Stimulated activated CD8-positive, alpha-beta memory T cell treated with anti-CD3 and anti-CD28 coated beads, Interleukin-7, amount 100 ng/mL, for 48 hours (primary cell): ENCODE results near the gene CDC42EP1.

Experiments
- DNase-seq, 2 donors: peaks; one replicate each; pipeline ENCODE4 v3.0.0-alpha.2; 2020; ENCODE audit warnings: low read depth in 1 of 2; ENCODE audit errors: extremely low read depth in 1 of 2

The CDC42EP1 gene

GRCh38 chr22:37559521-37559900, 769 bp upstream of the CDC42EP1 start:
- DNase-seq, result no peak

GRCh38 chr22:37560608-37561211, 430 bp downstream of the CDC42EP1 start:
- DNase-seq, result no peak

GRCh38 chr22:37561212-37562048, 1.1 kb downstream of the CDC42EP1 start:
- peak; percentile 59 to 73 for DNase-seq

GRCh38 chr22:37562049-37562875, 2.0 kb downstream of the CDC42EP1 start:
- no peak for DNase-seq

GRCh38 chr22:37563153-37564081, 3.1 kb downstream of the CDC42EP1 start:
- DNase-seq, result no peak

GRCh38 chr22:37564111-37564711, 3.9 kb downstream of the CDC42EP1 start:
- no peak for DNase-seq

- no peak for DNase-seq
Observed at GRCh38 chr22:37565830-37566229, 5.5 kb downstream of the CDC42EP1 start.

- peak in 1 of 2 donors; percentile 22 for DNase-seq
Observed at GRCh38 chr22:37566329-37566837, 6.1 kb downstream of the CDC42EP1 start.

GRCh38 chr22:37566903-37567798, 6.9 kb downstream of the CDC42EP1 start:
- peak; percentile 84 to 86 for DNase-seq

- no peak for DNase-seq
Observed at GRCh38 chr22:37568012-37568411, 7.7 kb downstream of the CDC42EP1 start.

- DNase-seq, result no peak
Observed at GRCh38 chr22:37568448-37569008, 8.2 kb downstream of the CDC42EP1 start.

GRCh38 chr22:37569009-37569920, 9.0 kb downstream of the CDC42EP1 start:
- DNase-seq, result no peak

- no peak for DNase-seq
Observed at GRCh38 chr22:37569921-37570660, 9.8 kb downstream of the CDC42EP1 start.

GRCh38 chr22:37570661-37570976, 10.3 kb downstream of the CDC42EP1 start:
- no peak for DNase-seq

- no peak for DNase-seq
Observed at GRCh38 chr22:37571258-37571991, 11.1 kb downstream of the CDC42EP1 start.

- DNase-seq, result no peak
Observed at GRCh38 chr22:37571992-37572373, 11.7 kb downstream of the CDC42EP1 start.
